Fibroblast of skin of left biceps (primary cell): Measurements from ENCODE around the gene CTDNEP1.
A peak's percentile ranks its signal among the peaks of the same experiment; 100 is the strongest.

Experiments
- DNase-seq, 2 experiments: peaks; one replicate each; pipeline ENCODE4 v3.0.0-alpha.2; 2013; ENCODE audit warnings: low read depth in 2 of 2

Gene CTDNEP1

GRCh38 chr17:7280519-7281073 is 29.1 kb upstream of the CTDNEP1 start:
- DNase-seq: peak; percentile 20

- DNase-seq: no peak
Measured at GRCh38 chr17:7279448-7279847, 27.9 kb upstream of the CTDNEP1 start.

GRCh38 chr17:7266784-7267183 is 15.2 kb upstream of the CTDNEP1 start:
- no peak for DNase-seq

GRCh38 chr17:7263801-7264078 is 12.2 kb upstream of the CTDNEP1 start:
- DNase-seq: no peak

- DNase-seq: no peak
Measured at GRCh38 chr17:7262935-7263800, 11.6 kb upstream of the CTDNEP1 start.

- no peak for DNase-seq
Measured at GRCh38 chr17:7262192-7262934, 10.8 kb upstream of the CTDNEP1 start, which contains the start of gene CLDN7. Gene CLDN7 (minus strand): TSS chr17:7262478. CDS start chr17:7262043, 435 bp downstream.

- DNase-seq: no peak
Measured at GRCh38 chr17:7261379-7262191, 10.1 kb upstream of the CTDNEP1 start.

- no peak for DNase-seq
Measured at GRCh38 chr17:7260651-7261378, 9.3 kb upstream of the CTDNEP1 start.

GRCh38 chr17:7260151-7260550 is 8.6 kb upstream of the CTDNEP1 start:
- no peak for DNase-seq

- no peak for DNase-seq
Measured at GRCh38 chr17:7259555-7259889, 8.0 kb upstream of the CTDNEP1 start.

- DNase-seq: no peak
Measured at GRCh38 chr17:7258731-7259554, 7.4 kb upstream of the CTDNEP1 start.

- DNase-seq: no peak
Measured at GRCh38 chr17:7256766-7257456, 5.4 kb upstream of the CTDNEP1 start.

- no peak for DNase-seq
Measured at GRCh38 chr17:7254511-7254910, 3.0 kb upstream of the CTDNEP1 start.

GRCh38 chr17:7253082-7253481 is 1.5 kb upstream of the CTDNEP1 start:
- DNase-seq: no peak

GRCh38 chr17:7252176-7253043 is 876 bp upstream of the CTDNEP1 start, which contains the start of gene ELP5:
Gene ELP5 (plus strand): TSS chr17:7252215. CDS start chr17:7252551, 336 bp downstream.
- peak; percentile 85 to 88 for DNase-seq

- DNase-seq: no peak
Measured at GRCh38 chr17:7250695-7251627, 573 bp downstream of the CTDNEP1 start.

GRCh38 chr17:7249830-7250229 is 1.7 kb downstream of the CTDNEP1 start:
- DNase-seq: no peak

- DNase-seq: no peak
Measured at GRCh38 chr17:7249214-7249613, 2.3 kb downstream of the CTDNEP1 start.
